Measurements from ENCODE around the gene FOXN3.

Gene FOXN3

GRCh38 chr14:89347885-89348284 lies 69.1 kb downstream of the FOXN3 start:
- CTCF ChIA-PET: no interaction called here
- no peak for DNase-seq (ENCODE audit: extremely low spot score)
- POLR2A ChIA-PET: no interaction called here
- TF ChIP-seq SP1 (IDR thresholded peaks at IDR 0.05) (no peak), NFRKB (IDR thresholded peaks at IDR 0.05) (no peak), FOXM1 (IDR thresholded peaks at IDR 0.05; ENCODE audit: borderline replicate concordance) (no peak), SUZ12 (IDR thresholded peaks at IDR 0.05) (no peak)

DNA sequence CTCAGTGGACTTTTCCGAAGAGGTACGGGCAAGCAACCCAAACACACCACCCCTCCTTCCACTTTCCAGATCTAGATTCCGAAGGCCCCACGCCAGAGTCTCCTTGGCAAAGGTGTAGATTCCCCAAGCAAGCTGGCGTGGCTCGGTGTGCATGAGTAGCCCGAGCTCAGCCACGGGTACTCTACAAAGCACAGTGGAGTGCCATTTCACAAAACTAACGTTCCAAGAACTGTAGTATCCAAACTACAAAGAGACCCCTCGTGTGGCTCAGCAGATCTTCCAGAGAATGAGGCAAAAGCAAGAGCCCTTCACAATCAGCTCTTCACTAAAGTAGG lies 72.1 kb downstream of the FOXN3 start:
- ChIA-PET CTCF (interaction anchor here (0.7 kb wide), 1 partner anchor 24 kb away, joined by 3 read pairs; no protein-coding TSS in a partner anchor), POLR2A (no interaction called here)
- TF ChIP-seq HDGF (IDR thresholded peaks at IDR 0.05; ENCODE audit: borderline replicate concordance) (no peak), ARNT (IDR thresholded peaks at IDR 0.05) (no peak), SUZ12 (IDR thresholded peaks at IDR 0.05) (no peak), CTBP1 (IDR thresholded peaks at IDR 0.05; ENCODE audit: borderline replicate concordance) (no peak), FOXA1 (IDR thresholded peaks at IDR 0.05) (no peak), FOXM1 (IDR thresholded peaks at IDR 0.05; ENCODE audit: borderline replicate concordance) (no peak), BHLHE40 (IDR thresholded peaks at IDR 0.05; ENCODE audit: borderline replicate concordance) (no peak), ZNF384 (IDR thresholded peaks at IDR 0.05) (no peak), NFRKB (IDR thresholded peaks at IDR 0.05) (no peak), LEF1 (IDR thresholded peaks at IDR 0.05; ENCODE audit: borderline replicate concordance) (no peak), PKNOX1 (IDR thresholded peaks at IDR 0.05) (no peak)
- DNase-seq (ENCODE audit: extremely low spot score): no peak

DNA sequence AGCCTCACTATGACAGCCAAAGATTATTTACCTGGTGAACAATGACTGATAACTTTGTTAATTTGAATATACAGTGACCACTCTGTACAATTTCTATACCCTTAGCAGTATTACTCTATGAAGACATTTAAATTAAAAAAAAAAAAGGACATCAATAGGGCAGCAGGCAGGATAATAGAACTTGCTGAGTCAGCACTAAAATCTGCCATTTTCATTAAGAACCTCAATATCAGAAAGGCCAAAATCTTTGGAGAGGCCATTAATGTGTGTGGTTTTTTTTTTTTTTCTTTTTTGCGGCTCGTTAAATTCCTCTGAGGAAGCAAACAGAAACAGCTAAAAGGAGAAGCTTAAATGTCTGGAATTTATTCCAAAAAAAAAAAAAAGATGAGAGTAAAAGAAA lies 73.7 kb downstream of the FOXN3 start:
- POLR2A ChIA-PET: no interaction called here
- no peak for DNase-seq (ENCODE audit: extremely low spot score)
- TF ChIP-seq SP1 (IDR thresholded peaks at IDR 0.05) (no peak), BHLHE40 (IDR thresholded peaks at IDR 0.05; ENCODE audit: borderline replicate concordance) (no peak), ARNT (IDR thresholded peaks at IDR 0.05) (no peak), LEF1 (IDR thresholded peaks at IDR 0.05; ENCODE audit: borderline replicate concordance) (no peak), ELF4 (IDR thresholded peaks at IDR 0.05) (no peak), ZNF384 (IDR thresholded peaks at IDR 0.05) (no peak), TARDBP (IDR thresholded peaks at IDR 0.05) (no peak), L3MBTL2 (conservative IDR thresholded peaks at IDR 0.05) (no peak)
- CTCF ChIA-PET: no interaction called here

GRCh38 chr14:89342049-89342448 lies 75.0 kb downstream of the FOXN3 start:
- POLR2A ChIA-PET: no interaction called here
- TF ChIP-seq FOXM1 (IDR thresholded peaks at IDR 0.05; ENCODE audit: borderline replicate concordance): no peak
- no peak for TF ChIP-seq SUZ12 (IDR thresholded peaks at IDR 0.05)
- no peak for TF ChIP-seq LEF1 (IDR thresholded peaks at IDR 0.05; ENCODE audit: borderline replicate concordance)
- TF ChIP-seq SP1 (IDR thresholded peaks at IDR 0.05): no peak
- TF ChIP-seq L3MBTL2 (conservative IDR thresholded peaks at IDR 0.05): no peak
- TF ChIP-seq FOXA1 (IDR thresholded peaks at IDR 0.05): no peak
- no peak for TF ChIP-seq PKNOX1 (IDR thresholded peaks at IDR 0.05)
- no peak for TF ChIP-seq NFRKB (IDR thresholded peaks at IDR 0.05)
- no peak for TF ChIP-seq TARDBP (IDR thresholded peaks at IDR 0.05)
- TF ChIP-seq BHLHE40 (IDR thresholded peaks at IDR 0.05; ENCODE audit: borderline replicate concordance): no peak
- no peak for TF ChIP-seq FOXK2 (IDR thresholded peaks at IDR 0.05)
- no peak for TF ChIP-seq ZNF384 (IDR thresholded peaks at IDR 0.05)
- TF ChIP-seq ARNT (IDR thresholded peaks at IDR 0.05): no peak
- TF ChIP-seq CTBP1 (IDR thresholded peaks at IDR 0.05; ENCODE audit: borderline replicate concordance): no peak
- no peak for TF ChIP-seq HDGF (IDR thresholded peaks at IDR 0.05; ENCODE audit: borderline replicate concordance)
- TF ChIP-seq ELF4 (IDR thresholded peaks at IDR 0.05): no peak
- DNase-seq (ENCODE audit: extremely low spot score): no peak
- CTCF ChIA-PET: no interaction called here

- CTCF ChIA-PET: interaction anchor here (0.6 kb wide), 1 partner anchor 123 kb away, joined by 3 read pairs; no protein-coding TSS in a partner anchor
- no peak for DNase-seq (ENCODE audit: extremely low spot score)
- TF ChIP-seq FOXK2 (IDR thresholded peaks at IDR 0.05) (no peak), ELF4 (IDR thresholded peaks at IDR 0.05) (no peak), PKNOX1 (IDR thresholded peaks at IDR 0.05) (0 out of 2 replicates have a peak, but pooled peaks have one; percentile 15)
- POLR2A ChIA-PET: no interaction called here
These were observed 76.5 kb downstream of the FOXN3 start for GRCh38 chr14:89340200-89341181.

DNA sequence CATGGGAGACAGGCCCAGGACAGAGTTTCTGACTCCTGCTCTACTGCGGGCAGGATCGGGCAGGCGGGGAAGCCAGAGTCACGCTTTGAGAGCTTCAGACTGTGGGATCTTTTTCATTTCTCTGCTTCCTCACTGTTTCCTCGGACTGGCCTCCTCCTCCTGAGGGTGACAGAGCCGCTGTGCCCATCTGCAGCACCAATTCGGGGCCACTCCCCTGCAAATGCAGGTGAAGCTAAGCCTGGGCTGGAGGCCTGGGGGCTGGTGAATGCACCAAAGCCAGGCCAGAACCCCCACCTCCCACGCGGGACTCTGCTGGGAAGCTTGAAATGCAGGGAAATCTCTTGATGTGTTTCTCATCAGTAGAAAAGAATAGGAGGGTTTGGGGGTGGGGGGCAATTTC lies 77.5 kb downstream of the FOXN3 start:
- POLR2A ChIA-PET: no interaction called here
- TF ChIP-seq FOXA1 (IDR thresholded peaks at IDR 0.05): no peak
- no peak for TF ChIP-seq PKNOX1 (IDR thresholded peaks at IDR 0.05)
- TF ChIP-seq ZNF384 (IDR thresholded peaks at IDR 0.05): no peak
- no peak for TF ChIP-seq TARDBP (IDR thresholded peaks at IDR 0.05)
- no peak for TF ChIP-seq BHLHE40 (IDR thresholded peaks at IDR 0.05; ENCODE audit: borderline replicate concordance)
- no peak for TF ChIP-seq SUZ12 (IDR thresholded peaks at IDR 0.05)
- TF ChIP-seq SP1 (IDR thresholded peaks at IDR 0.05): no peak
- TF ChIP-seq ELF4 (IDR thresholded peaks at IDR 0.05): no peak
- no peak for TF ChIP-seq CTBP1 (IDR thresholded peaks at IDR 0.05; ENCODE audit: borderline replicate concordance)
- no peak for TF ChIP-seq ARNT (IDR thresholded peaks at IDR 0.05)
- TF ChIP-seq L3MBTL2 (conservative IDR thresholded peaks at IDR 0.05): no peak
- TF ChIP-seq FOXM1 (IDR thresholded peaks at IDR 0.05; ENCODE audit: borderline replicate concordance): no peak
- no peak for TF ChIP-seq HDGF (IDR thresholded peaks at IDR 0.05; ENCODE audit: borderline replicate concordance)
- TF ChIP-seq FOXK2 (IDR thresholded peaks at IDR 0.05): no peak
- no peak for TF ChIP-seq LEF1 (IDR thresholded peaks at IDR 0.05; ENCODE audit: borderline replicate concordance)
- no peak for TF ChIP-seq NFRKB (IDR thresholded peaks at IDR 0.05)

More for the DNA sequence above, 77.5 kb downstream of the FOXN3 start:
- no peak for DNase-seq (ENCODE audit: extremely low spot score)
- CTCF ChIA-PET: interaction anchor here (0.6 kb wide), 1 partner anchor 122 kb away, joined by 3 read pairs; no protein-coding TSS in a partner anchor
